Fibroblast of pulmonary artery (primary cell): ENCODE measurements around the gene ATP10D.
A peak's percentile ranks its signal among the peaks of the same experiment; 100 is the strongest.

Experiments used
- DNase-seq: peaks from one replicate; pipeline ENCODE4 v3.0.0-alpha.2; 2010; ENCODE audit warnings: low read depth
- H3K4me3 ChIP-seq: replicated peaks from 2 replicates; pipeline ENCODE4 v1.5.1; 2011; ENCODE audit warnings: low read depth, mild to moderate bottlenecking, control low read depth, low read length, moderate library complexity
- CTCF ChIP-seq: IDR thresholded peaks from 2 replicates; pipeline ENCODE4 v1.5.1; 2011; ENCODE audit warnings: mild to moderate bottlenecking, control low read depth, low read length, inconsistent platforms; ENCODE audit errors: missing control alignments

The ATP10D gene

DNA sequence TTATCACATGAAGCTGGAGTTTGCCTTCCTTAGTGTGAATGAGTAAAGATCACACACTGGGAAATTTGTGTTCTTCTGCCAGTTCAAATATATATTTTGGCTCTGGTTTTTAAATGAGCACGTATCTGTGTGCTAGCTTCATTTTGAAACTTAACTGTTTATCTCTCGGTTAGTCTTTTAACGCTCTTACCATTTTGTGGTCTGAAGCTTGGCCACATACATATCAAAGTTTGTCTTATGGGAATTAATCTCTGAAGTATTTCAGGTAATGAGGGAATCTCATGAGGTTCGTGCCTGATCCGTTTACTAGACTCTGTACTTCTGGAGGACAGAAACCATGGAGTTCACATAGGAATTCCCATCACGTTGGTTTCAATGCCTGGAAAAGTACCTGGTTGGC, 13.8 kb downstream of the ATP10D start:
- no peak for DNase-seq
- H3K4me3 ChIP-seq, result no peak overlapping the region
- no peak for TF ChIP-seq CTCF

DNA sequence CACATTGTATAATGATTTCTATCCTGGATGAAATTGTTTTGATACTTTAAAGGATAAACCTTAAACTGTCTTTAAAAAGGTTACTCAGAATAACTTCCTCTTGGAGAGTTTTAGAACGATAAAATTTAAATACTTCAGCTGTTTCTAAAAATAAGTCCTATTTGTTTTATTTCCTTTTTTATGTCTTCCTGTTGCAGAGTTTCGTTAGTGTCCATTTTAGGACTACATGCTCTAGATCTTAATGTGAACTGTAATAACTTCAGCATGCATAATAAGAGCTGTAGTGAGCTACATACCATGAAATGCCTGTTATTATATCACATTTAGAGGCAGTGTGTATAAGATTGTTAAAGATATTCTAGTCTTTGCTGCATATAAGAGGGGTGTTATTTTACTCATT, 14.6 kb downstream of the ATP10D start:
- H3K4me3 ChIP-seq, result no peak overlapping the region
- no peak for TF ChIP-seq CTCF
- no peak for DNase-seq

GRCh38 chr4:47500776-47501175, 15.7 kb downstream of the ATP10D start:
- TF ChIP-seq CTCF, result no peak
- no peak for DNase-seq
- no peak overlapping the region for H3K4me3 ChIP-seq

DNA sequence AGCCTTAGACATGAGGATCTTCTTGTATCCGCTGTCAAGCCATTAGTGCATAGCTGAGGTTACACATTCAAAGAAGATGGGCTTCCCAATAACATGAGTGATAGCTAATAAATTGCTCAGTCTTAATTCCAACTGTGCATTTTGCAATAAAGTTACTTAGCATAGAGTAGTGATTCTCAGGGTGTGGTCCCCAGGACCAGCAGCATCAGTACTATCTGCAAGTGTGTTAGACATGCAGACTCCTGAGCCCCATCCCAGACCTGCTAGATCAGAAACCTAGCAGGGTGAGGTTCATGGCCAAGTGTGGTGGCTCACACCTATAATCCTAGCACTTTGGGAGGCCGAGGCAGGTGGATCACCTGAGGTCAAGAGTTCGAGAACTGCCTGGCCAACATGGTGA, 20.1 kb downstream of the ATP10D start:
- no peak for TF ChIP-seq CTCF
- DNase-seq, result no peak
- no peak overlapping the region for H3K4me3 ChIP-seq

DNA sequence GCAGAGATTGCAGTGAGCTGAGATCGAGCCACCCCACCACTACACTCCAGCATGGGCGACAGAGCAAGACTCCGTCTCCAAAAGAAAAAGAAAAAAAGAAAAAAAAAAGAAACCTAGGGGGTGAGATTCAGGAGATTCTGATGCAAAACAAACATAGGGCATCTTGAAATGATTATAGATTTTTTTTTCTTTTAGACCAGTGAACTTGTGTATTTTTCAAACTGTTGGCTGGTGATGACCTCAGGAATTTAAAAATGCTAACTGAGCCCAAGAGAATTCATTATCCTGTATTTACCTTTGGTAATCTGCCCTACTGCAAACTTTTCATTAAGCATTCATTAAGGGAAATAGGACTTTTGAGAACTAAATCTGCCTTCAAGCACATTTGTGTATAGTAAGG, 20.6 kb downstream of the ATP10D start:
- H3K4me3 ChIP-seq, result no peak overlapping the region
- no peak for DNase-seq
- no peak for TF ChIP-seq CTCF

- peak; percentile 31 for TF ChIP-seq CTCF
- peak; percentile 57 for DNase-seq
- H3K4me3 ChIP-seq, result no peak overlapping the region
These were observed 25.6 kb downstream of the ATP10D start for GRCh38 chr4:47510506-47511143.

GRCh38 chr4:47513461-47513860, 28.4 kb downstream of the ATP10D start:
- TF ChIP-seq CTCF, result no peak
- no peak overlapping the region for H3K4me3 ChIP-seq
- DNase-seq, result no peak
